Spleen (tissue), 7 donors: Measurements from ENCODE around the gene TPD52L2.

Source experiments
- POLR2A ChIP-seq, 3 donors: fragments of 450-650 bp; IDR thresholded peaks; one replicate each; pipeline ENCODE4 v1.5.1; 2017; ENCODE audit warnings: antibody characterized with exemption in 3 of 3, mild to moderate bottlenecking in 1 of 3
- POLR2AphosphoS5 ChIP-seq, 3 donors: sonication (generic); formaldehyde crosslinking; IDR thresholded peaks; one replicate each; pipeline ENCODE4 v1.5.1; 2017; ENCODE audit warnings: antibody characterized with exemption in 3 of 3
- TF ChIP-seq, protein P1 (sequence below), 11 experiments: fragments of 200-600 bp in 7 of 11; fragments of 450-650 bp in 4 of 11; sonication (generic) in 4 of 11; IDR thresholded peaks in 8 of 11; conservative IDR thresholded peaks in 3 of 11; 1 replicate in 7 of 11; 2 replicates in 4 of 11; pipeline versions ENCODE4 v1.4.0 to v1.8.0; 2016 to 2021; ENCODE audit warnings: antibody characterized with exemption in 11 of 11, inconsistent platforms in 4 of 11, mild to moderate bottlenecking in 1 of 11
- donor health status: DM: no; HTN: no; CAD: no; lungs with moderate emphysema.
- donor health status: DM: no; HTN: no; CAD: no.
- donor health status: DM: no; HTN: no; CAD: no.

DNA sequence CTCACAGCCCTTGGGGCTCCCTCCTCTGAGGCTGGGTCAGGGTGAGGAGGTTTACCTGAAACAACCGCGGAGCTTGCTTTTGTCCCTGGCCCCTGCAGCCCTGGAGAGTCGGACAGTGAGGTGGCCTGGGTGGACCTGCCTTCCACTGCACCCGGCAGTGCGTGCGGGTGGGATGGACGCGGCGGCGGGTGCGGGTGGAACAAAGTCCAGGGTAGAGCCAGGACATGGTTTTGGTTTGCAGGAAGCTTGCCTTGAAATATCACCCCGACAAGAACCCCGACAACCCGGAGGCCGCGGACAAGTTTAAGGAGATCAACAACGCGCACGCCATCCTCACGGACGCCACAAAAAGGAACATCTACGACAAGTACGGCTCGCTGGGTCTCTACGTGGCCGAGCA, 64.0 kb downstream of the TPD52L2 start:
- TF ChIP-seq POLR2AphosphoS5 (IDR thresholded peaks at IDR 0.05) (peak in 2 of 3 donors; percentile 21 to 38), POLR2A (IDR thresholded peaks at IDR 0.05) (no peak)
- TF ChIP-seq, protein P1, sequence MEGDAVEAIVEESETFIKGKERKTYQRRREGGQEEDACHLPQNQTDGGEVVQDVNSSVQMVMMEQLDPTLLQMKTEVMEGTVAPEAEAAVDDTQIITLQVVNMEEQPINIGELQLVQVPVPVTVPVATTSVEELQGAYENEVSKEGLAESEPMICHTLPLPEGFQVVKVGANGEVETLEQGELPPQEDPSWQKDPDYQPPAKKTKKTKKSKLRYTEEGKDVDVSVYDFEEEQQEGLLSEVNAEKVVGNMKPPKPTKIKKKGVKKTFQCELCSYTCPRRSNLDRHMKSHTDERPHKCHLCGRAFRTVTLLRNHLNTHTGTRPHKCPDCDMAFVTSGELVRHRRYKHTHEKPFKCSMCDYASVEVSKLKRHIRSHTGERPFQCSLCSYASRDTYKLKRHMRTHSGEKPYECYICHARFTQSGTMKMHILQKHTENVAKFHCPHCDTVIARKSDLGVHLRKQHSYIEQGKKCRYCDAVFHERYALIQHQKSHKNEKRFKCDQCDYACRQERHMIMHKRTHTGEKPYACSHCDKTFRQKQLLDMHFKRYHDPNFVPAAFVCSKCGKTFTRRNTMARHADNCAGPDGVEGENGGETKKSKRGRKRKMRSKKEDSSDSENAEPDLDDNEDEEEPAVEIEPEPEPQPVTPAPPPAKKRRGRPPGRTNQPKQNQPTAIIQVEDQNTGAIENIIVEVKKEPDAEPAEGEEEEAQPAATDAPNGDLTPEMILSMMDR (IDR thresholded peaks at IDR 0.05 in 8 of 11, conservative IDR thresholded peaks at IDR 0.05 in 3 of 11), result no peak
